Measurements from ENCODE around the gene VGLL3.

Gene VGLL3

GRCh38 chr3:86948822-86949221 lies 42.1 kb downstream of the VGLL3 start:
- FAIRE-seq: no peak

GRCh38 chr3:86942206-86942605 lies 48.7 kb downstream of the VGLL3 start:
- FAIRE-seq: no peak

- FAIRE-seq: no peak
These were observed 52.4 kb downstream of the VGLL3 start for GRCh38 chr3:86938416-86939105.

- FAIRE-seq: no peak
These were observed 53.6 kb downstream of the VGLL3 start for GRCh38 chr3:86937306-86937791.

DNA sequence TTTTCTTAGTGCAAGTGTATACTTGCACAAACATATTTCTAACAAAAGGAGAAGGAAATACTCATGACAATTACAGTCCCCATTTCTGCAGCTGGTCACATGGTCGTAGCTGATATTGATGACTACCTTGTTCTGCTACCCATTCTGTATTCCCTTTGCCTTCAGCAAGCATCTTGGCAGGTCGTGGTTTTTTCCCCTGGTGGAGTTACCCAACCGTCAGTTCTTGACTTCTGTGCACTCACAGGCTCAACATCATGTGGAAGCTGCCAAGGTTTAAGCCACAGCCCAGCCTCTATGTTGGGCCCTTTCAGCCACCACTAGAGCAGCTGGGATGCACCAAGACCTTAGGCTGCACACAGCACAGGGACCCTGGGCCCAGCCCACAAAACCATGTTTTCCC lies 56.1 kb downstream of the VGLL3 start:
- no peak for FAIRE-seq

- no peak for FAIRE-seq
These were observed 60.1 kb downstream of the VGLL3 start for GRCh38 chr3:86930831-86931230.

DNA sequence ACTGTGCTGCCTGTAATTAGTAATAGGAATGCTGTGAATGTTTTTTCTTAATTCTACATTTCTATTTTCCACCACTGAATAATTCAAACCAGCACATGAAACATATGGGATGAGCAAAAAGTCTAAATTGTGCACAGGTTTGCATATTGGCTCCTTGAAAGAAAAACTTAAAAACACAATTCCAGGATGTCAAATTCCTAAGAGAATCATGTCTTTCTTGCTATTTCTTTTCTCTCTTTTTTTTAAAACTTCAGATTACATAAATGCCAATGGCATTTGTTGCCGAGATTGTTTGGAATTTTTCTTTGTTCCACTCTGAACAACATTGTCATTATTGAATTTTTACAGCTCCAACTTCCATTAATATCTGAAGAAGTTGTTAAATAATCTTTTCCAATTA lies 60.8 kb downstream of the VGLL3 start:
- FAIRE-seq: no peak

DNA sequence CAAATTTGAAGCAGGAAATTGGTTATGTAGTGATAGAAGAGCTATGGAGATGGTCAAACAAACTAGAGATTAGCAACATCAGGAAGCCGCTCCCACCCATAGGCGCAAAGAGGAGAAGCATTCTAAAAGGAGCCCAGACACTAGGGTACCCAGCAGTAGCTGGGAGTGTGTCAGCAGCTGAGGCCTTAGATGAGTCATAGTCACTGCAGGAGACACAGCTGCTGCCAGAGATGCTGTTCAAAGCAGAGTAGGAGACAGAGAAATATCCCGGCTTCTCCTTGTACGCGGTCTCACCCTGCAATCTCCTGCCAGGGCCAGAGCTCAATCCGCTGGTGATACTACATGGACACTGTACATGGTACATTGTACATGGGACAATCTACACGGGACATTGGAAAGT lies 61.9 kb downstream of the VGLL3 start:
- no peak for FAIRE-seq

- FAIRE-seq: no peak
These were observed 67.9 kb downstream of the VGLL3 start for GRCh38 chr3:86923071-86923491.

- no peak for FAIRE-seq
These were observed 68.8 kb downstream of the VGLL3 start for GRCh38 chr3:86921971-86922680.

DNA sequence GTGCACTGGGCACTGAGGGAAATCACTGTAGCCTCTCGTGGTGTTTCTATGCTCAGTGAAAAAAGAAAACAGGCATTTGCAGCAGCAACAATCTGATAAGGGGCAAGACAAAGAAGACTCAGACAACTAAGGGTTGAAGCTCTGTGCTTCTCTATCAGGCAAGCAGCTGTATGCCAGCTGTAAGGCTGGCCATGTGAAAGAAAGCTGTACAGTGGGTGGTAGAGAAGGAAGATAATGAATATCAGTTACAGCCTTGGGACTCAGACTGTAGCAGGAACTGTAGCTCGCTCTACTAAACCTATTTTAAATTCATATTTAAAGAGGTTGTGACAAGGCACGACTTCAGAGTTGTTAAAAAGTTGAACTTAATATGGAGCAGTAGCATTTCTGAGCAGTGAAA lies 76.3 kb downstream of the VGLL3 start:
- no peak for FAIRE-seq

DNA sequence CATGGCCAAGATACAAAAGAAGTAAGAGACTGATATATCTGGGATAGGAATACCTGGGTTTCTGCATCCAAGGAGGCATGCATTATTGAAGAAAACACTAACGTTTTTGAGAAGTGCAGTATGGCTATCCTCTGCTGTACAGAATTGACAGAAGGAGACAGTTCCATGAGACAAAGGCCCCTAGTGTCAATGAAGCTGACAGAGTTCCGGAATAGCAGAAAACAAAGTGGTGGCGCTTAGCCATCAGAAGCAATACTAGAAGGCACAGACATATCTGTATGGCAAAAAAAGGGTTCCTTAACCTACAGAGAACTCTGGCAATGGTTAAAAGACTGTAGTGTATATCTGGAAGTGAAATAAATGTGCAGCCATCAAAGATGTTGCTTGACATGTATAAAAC lies 77.8 kb downstream of the VGLL3 start:
- FAIRE-seq: no peak

DNA sequence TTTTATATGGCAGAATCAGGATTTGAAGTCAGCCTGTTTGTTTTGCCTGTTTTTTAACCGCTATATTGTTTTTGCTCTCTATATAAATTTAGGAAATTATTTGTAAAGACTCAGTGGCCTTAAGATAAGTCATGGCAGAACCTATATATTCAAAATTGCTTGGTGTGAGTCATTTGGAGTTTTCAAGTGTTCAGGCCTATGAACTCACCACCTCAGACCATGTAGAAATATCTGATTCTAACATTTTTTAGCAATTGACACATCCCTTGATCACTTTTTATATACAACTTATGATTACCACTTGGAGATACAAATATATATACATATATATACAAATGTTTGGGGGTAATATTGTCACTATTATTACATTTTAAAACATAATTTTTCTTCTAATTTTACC lies 95.7 kb downstream of the VGLL3 start:
- FAIRE-seq: no peak

GRCh38 chr3:86890741-86891396 lies 100.1 kb downstream of the VGLL3 start:
- FAIRE-seq: no peak

Measured in A204.1 (cell line).